Urinary bladder (tissue), 4 donors: ENCODE measurements around the gene BCAS3. TPM values are rescaled to one million over a fixed set of nuclear protein-coding genes. Genes with fewer than 3 reads are reported as not detected.
A peak's percentile ranks its signal among the peaks of the same experiment; 100 is the strongest.

ENCODE experiments used
- DNase-seq: peaks from one replicate; pipeline ENCODE4 v3.0.0-alpha.2; 2015; ENCODE audit errors: extremely low spot score
- H3K27ac ChIP-seq: one replicate; pipeline ENCODE4 v1.5.1; 2013; ENCODE audit warnings: low read depth, mild to moderate bottlenecking, moderate library complexity
- H3K36me3 ChIP-seq: one replicate; pipeline ENCODE4 v1.6.1; 2013; ENCODE audit warnings: mild to moderate bottlenecking, moderate library complexity; ENCODE audit not compliant: insufficient read depth
- H3K4me1 ChIP-seq: one replicate; pipeline ENCODE4 v1.6.1; 2013; ENCODE audit warnings: mild to moderate bottlenecking, moderate library complexity; ENCODE audit not compliant: insufficient read depth
- H3K4me3 ChIP-seq: one replicate; pipeline ENCODE4 v1.5.1; 2013; ENCODE audit warnings: low read depth, low read length
- WGBS: extraction: QIAGEN DNeasy Blood & Tissue Kit; methylation state at CpG from one replicate; pipeline ENCODE4 v1.1.7; 2013; 5-methylcytosine and 5-hydroxymethylcytosine counted together
- polyA plus RNA-seq: library from polyadenylated mRNA; stranded (reverse); fragments of 200-250 nt; gene quantifications from one replicate; pipeline ENCODE4 v1.2.3, GENCODE V29; 2013
- total RNA-seq: library from RNA; depleted of rRNA; stranded (reverse); fragments of >200 nt; gene quantifications from one replicate; pipeline ENCODE4 v1.2.3, GENCODE V29; 2014
- donor health status: healthy with polysubstance abuse.
- donor health status: healthy.

Gene BCAS3
- total and polyA plus RNA-seq, 2 donors: 17.6 to 72.4 TPM

GRCh38 chr17:61396586-61397085 is 719.0 kb downstream of the BCAS3 start:
- H3K4me1 ChIP-seq: no peaks in the 10 kb centered on the region
- WGBS: 5% methylated on average over 46 of the region's 46 CpGs
- DNase-seq: no peak

GRCh38 chr17:61397086-61397842 is 719.6 kb downstream of the BCAS3 start:
- DNase-seq: no peak
- Histone ChIP-seq H3K4me3 (peak overlapping the region; percentile 94), H3K27ac (peak overlapping the region; percentile 89), H3K36me3 (no peaks in the 10 kb centered on the region), H3K4me1 (no peaks in the 10 kb centered on the region)
- WGBS: 2% methylated on average over 67 of the region's 67 CpGs

More at GRCh38 chr17:61396586-61397085, 719.0 kb downstream of the BCAS3 start:
- Histone ChIP-seq H3K27ac (peak overlapping the region; percentile 89), H3K4me3 (peak overlapping the region; percentile 94), H3K36me3 (no peaks in the 10 kb centered on the region)

- WGBS: 1% methylated on average over 34 of the region's 34 CpGs
- peaks cover 2% of the 10 kb centered on the region for H3K36me3 ChIP-seq
- peak overlapping the region; percentile 96 for H3K27ac ChIP-seq
- H3K4me3 ChIP-seq: peak overlapping the region; percentile 94
- DNase-seq: no peak
- no peaks in the 10 kb centered on the region for H3K4me1 ChIP-seq
These were observed 721.1 kb downstream of the BCAS3 start for GRCh38 chr17:61398721-61399130.

- peak; percentile 88 for DNase-seq
- H3K4me1 ChIP-seq: no peaks in the 10 kb centered on the region
- H3K36me3 ChIP-seq: peaks cover 2% of the 10 kb centered on the region
- peak within 1 kb of the TSS; percentile 94 for H3K4me3 ChIP-seq
- WGBS: under 1% methylated on average over 98 of the region's 98 CpGs
- H3K27ac ChIP-seq: peak within 1 kb of the TSS; percentile 96
These were observed 721.7 kb downstream of the BCAS3 start, which contains the start of gene TBX2 for GRCh38 chr17:61399131-61400065. Gene TBX2 (plus strand): TSS chr17:61399843. CDS start chr17:61400177, 334 bp downstream.

GRCh38 chr17:61400066-61400716 is 722.5 kb downstream of the BCAS3 start:
- H3K27ac ChIP-seq: peak overlapping the region; percentile 88
- WGBS: under 1% methylated on average over 90 of the region's 90 CpGs
- H3K4me3 ChIP-seq: peak overlapping the region; percentile 94
- H3K4me1 ChIP-seq: no peaks in the 10 kb centered on the region
- DNase-seq: no peak
- peaks cover 2% of the 10 kb centered on the region for H3K36me3 ChIP-seq

- Histone ChIP-seq H3K27ac (peak overlapping the region; percentile 77), H3K4me1 (no peaks in the 10 kb centered on the region), H3K4me3 (peak overlapping the region; percentile 94), H3K36me3 (peaks cover 2% of the 10 kb centered on the region)
- 3% methylated on average over 45 of the region's 45 CpGs for WGBS
- no peak for DNase-seq
These were observed 723.2 kb downstream of the BCAS3 start for GRCh38 chr17:61400717-61401388.

- DNase-seq: no peak
- no peaks in the 10 kb centered on the region for H3K4me1 ChIP-seq
- peak overlapping the region; percentile 77 for H3K27ac ChIP-seq
- H3K36me3 ChIP-seq: peaks cover 2% of the 10 kb centered on the region
- H3K4me3 ChIP-seq: peak overlapping the region; percentile 94
- 25% methylated on average over 25 of the region's 25 CpGs for WGBS
These were observed 723.9 kb downstream of the BCAS3 start for GRCh38 chr17:61401389-61402072.

- H3K4me1 ChIP-seq: no peaks in the 10 kb centered on the region
- peaks cover 2% of the 10 kb centered on the region for H3K36me3 ChIP-seq
- peak overlapping the region; percentile 94 for H3K4me3 ChIP-seq
- peak overlapping the region; percentile 77 for H3K27ac ChIP-seq
- WGBS: 21% methylated on average over 11 of the region's 11 CpGs
- no peak for DNase-seq
These were observed 724.5 kb downstream of the BCAS3 start for GRCh38 chr17:61402073-61402541.

- DNase-seq: no peak
- Histone ChIP-seq H3K36me3 (peaks cover 2% of the 10 kb centered on the region), H3K4me1 (no peaks in the 10 kb centered on the region), H3K27ac (peak overlapping the region; percentile 77), H3K4me3 (peak overlapping the region; percentile 94)
- WGBS: 18% methylated on average over 55 of the region's 55 CpGs
These were observed 725.5 kb downstream of the BCAS3 start for GRCh38 chr17:61402978-61403800.

- Histone ChIP-seq H3K36me3 (peaks cover 2% of the 10 kb centered on the region), H3K4me1 (no peaks in the 10 kb centered on the region), H3K27ac (peak overlapping the region; percentile 91), H3K4me3 (peak overlapping the region; percentile 94)
- 14% methylated on average over 66 of the region's 66 CpGs for WGBS
- no peak for DNase-seq
These were observed 726.4 kb downstream of the BCAS3 start for GRCh38 chr17:61403801-61404662.

GRCh38 chr17:61404663-61404912 is 726.9 kb downstream of the BCAS3 start:
- Histone ChIP-seq H3K4me1 (no peaks in the 10 kb centered on the region), H3K36me3 (peaks cover 2% of the 10 kb centered on the region), H3K4me3 (peak overlapping the region; percentile 94), H3K27ac (peak overlapping the region; percentile 91)
- no peak for DNase-seq
- 16% methylated on average over 27 of the region's 27 CpGs for WGBS
